Cardiac fibroblast (primary cell): ENCODE measurements around the gene CAMTA1.

ENCODE experiments used
- DNase-seq, 2 donors: peaks; one replicate each; pipeline versions ENCODE4 v3.0.0 to v3.0.0-alpha.2; 2010; ENCODE audit warnings: low read depth in 2 of 2
- H3K4me3 ChIP-seq, 2 donors: replicated peaks in 1 of 2; 1 replicate in 1 of 2; 2 replicates in 1 of 2; pipeline ENCODE4 v1.5.1; 2011; ENCODE audit warnings: low read depth in 2 of 2, low read length in 2 of 2, mild to moderate bottlenecking in 2 of 2, moderate library complexity in 1 of 2
- CTCF ChIP-seq: IDR thresholded peaks from one replicate; pipeline ENCODE4 v1.5.1; 2011; ENCODE audit warnings: low read depth, mild to moderate bottlenecking, low read length, inconsistent platforms

CAMTA1 gene

GRCh38 chr1:7457811-7458210 is 672.6 kb downstream of the CAMTA1 start:
- no peak for DNase-seq
- H3K4me3 ChIP-seq, result no peak overlapping the region
- TF ChIP-seq CTCF, result no peak

- no peak for TF ChIP-seq CTCF
- DNase-seq, result no peak
- H3K4me3 ChIP-seq, result no peak overlapping the region
Observed at GRCh38 chr1:7458946-7459345, 673.7 kb downstream of the CAMTA1 start.

GRCh38 chr1:7459914-7460313 is 674.7 kb downstream of the CAMTA1 start:
- DNase-seq, result no peak
- H3K4me3 ChIP-seq, result no peak overlapping the region
- TF ChIP-seq CTCF, result no peak

- DNase-seq, result no peak
- TF ChIP-seq CTCF, result no peak
- no peak overlapping the region for H3K4me3 ChIP-seq
Observed at GRCh38 chr1:7460807-7461206, 675.6 kb downstream of the CAMTA1 start.

GRCh38 chr1:7462617-7463016 is 677.4 kb downstream of the CAMTA1 start:
- DNase-seq, result no peak
- TF ChIP-seq CTCF, result no peak
- no peak overlapping the region for H3K4me3 ChIP-seq

GRCh38 chr1:7463526-7463925 is 678.3 kb downstream of the CAMTA1 start:
- DNase-seq, result no peak
- no peak overlapping the region for H3K4me3 ChIP-seq
- no peak for TF ChIP-seq CTCF

GRCh38 chr1:7464736-7465135 is 679.5 kb downstream of the CAMTA1 start:
- TF ChIP-seq CTCF, result no peak
- no peak overlapping the region for H3K4me3 ChIP-seq
- no peak for DNase-seq
